ENCODE data around the gene PLCB4. TPM values are rescaled to one million over a fixed set of nuclear protein-coding genes. Genes with fewer than 3 reads are reported as not detected.

PLCB4 gene
- total RNA-seq, 1 experiment from 2014 or later: 10.1 TPM

DNA sequence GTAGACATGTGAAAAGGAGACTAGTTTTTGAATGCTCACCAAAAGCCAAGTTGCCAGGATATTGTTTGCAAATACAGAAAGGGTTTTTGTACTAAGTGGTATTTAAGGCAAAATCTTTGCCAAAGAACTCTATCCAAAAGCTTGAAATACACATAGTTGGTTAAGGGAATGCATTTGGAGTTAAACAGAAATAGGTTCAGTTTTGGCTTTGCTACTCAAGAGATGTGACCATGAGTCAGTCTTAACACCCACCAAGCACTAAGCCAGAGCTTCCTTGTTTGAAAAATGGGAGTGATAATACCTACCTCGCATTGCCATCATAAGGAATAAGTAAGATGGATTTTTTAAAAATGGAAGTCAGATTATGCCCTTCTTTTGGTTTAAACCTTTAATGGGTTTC lies 253.8 kb downstream of the PLCB4 start:
- no peaks in the 10 kb centered on the region for H3K4me1 ChIP-seq (ENCODE audit: insufficient read depth, low read length)
- H3K4me3 Mint-ChIP-seq: no peak overlapping the region
- H3K14ac ChIP-seq (ENCODE audit: insufficient read depth, low read length): no peak overlapping the region
- no peak overlapping the region for H2BK5ac ChIP-seq (ENCODE audit: insufficient read length, low read length)
- H2BK120ac ChIP-seq (ENCODE audit: low read depth, low read length, poor library complexity, severe bottlenecking): no peak overlapping the region
- no peaks in the 10 kb centered on the region for H3K9me3 Mint-ChIP-seq
- H3K27ac ChIP-seq (ENCODE audit: insufficient read length, low read depth, low read length): no peak overlapping the region
- peak overlapping the region in 1 of 3 experiments; percentile 68; a peak in 2 of 7 replicates for H3K27ac Mint-ChIP-seq
- no peak overlapping the region for H2AFZ ChIP-seq (ENCODE audit: low read length)
- H2BK12ac ChIP-seq (ENCODE audit: insufficient read length, low read depth, low read length): no peak overlapping the region
- no peak overlapping the region for H3K9ac ChIP-seq (ENCODE audit: extremely low read depth, insufficient read length, low read length)
- no peak overlapping the region for H3K23ac ChIP-seq (ENCODE audit: insufficient read length, low read depth, low read length)
- H3K36me3 Mint-ChIP-seq (ENCODE audit: insufficient read depth in 1 of 3, low read depth in 3 of 3): no peaks in the 10 kb centered on the region
- no peaks in the 10 kb centered on the region for H3K23me2 ChIP-seq (ENCODE audit: insufficient read length, low read depth, low read length, poor library complexity, severe bottlenecking)
- H4K91ac ChIP-seq (ENCODE audit: insufficient read length, low read depth, low read length): no peak overlapping the region
- WGBS (ENCODE audit: extremely low coverage, insufficient read length, low lambda C conversion rate): no CpG with 5 or more reads among the region's 1 CpG
- no peaks in the 10 kb centered on the region for H3K9me3 ChIP-seq (ENCODE audit: control insufficient read depth, low read depth, low read length)
- no peaks in the 10 kb centered on the region for H4K20me1 ChIP-seq (ENCODE audit: control insufficient read depth, insufficient read depth, insufficient read length)
- no peaks in the 10 kb centered on the region for H3K79me1 ChIP-seq (ENCODE audit: insufficient read depth, low read depth, low read length, poor library complexity, severe bottlenecking)
- peaks cover 6% of the 10 kb centered on the region in 2 experiments; a peak in 3 of 4 replicates for H3K4me1 Mint-ChIP-seq
- H2AK5ac ChIP-seq (ENCODE audit: insufficient read length, low read length): no peak overlapping the region
- H3K18ac ChIP-seq (ENCODE audit: insufficient read length, low read depth, low read length): no peak overlapping the region
- H4K8ac ChIP-seq (replicated peaks; ENCODE audit: insufficient read length, low read depth, low read length): no peak overlapping the region
- H2BK20ac ChIP-seq (ENCODE audit: low read depth, low read length, poor library complexity, severe bottlenecking): no peak overlapping the region
- H3K79me2 ChIP-seq (ENCODE audit: insufficient read depth, low read length): no peaks in the 10 kb centered on the region
- no peak overlapping the region for H3K4me2 ChIP-seq (ENCODE audit: insufficient read depth, insufficient read length, low read length)
- H3K56ac ChIP-seq (ENCODE audit: insufficient read length, low read depth, low read length): no peak overlapping the region
- H3K27me3 ChIP-seq (ENCODE audit: insufficient read depth, low read length): no peaks in the 10 kb centered on the region
- H3T11ph ChIP-seq (ENCODE audit: low read length): no peak overlapping the region
- TF ChIP-seq, protein P1, sequence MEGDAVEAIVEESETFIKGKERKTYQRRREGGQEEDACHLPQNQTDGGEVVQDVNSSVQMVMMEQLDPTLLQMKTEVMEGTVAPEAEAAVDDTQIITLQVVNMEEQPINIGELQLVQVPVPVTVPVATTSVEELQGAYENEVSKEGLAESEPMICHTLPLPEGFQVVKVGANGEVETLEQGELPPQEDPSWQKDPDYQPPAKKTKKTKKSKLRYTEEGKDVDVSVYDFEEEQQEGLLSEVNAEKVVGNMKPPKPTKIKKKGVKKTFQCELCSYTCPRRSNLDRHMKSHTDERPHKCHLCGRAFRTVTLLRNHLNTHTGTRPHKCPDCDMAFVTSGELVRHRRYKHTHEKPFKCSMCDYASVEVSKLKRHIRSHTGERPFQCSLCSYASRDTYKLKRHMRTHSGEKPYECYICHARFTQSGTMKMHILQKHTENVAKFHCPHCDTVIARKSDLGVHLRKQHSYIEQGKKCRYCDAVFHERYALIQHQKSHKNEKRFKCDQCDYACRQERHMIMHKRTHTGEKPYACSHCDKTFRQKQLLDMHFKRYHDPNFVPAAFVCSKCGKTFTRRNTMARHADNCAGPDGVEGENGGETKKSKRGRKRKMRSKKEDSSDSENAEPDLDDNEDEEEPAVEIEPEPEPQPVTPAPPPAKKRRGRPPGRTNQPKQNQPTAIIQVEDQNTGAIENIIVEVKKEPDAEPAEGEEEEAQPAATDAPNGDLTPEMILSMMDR (conservative IDR thresholded peaks at IDR 0.05): no peak
- H2BK15ac ChIP-seq (ENCODE audit: low read depth, low read length): no peak overlapping the region
- DNase-seq: no peak
- no peak overlapping the region for H3K4ac ChIP-seq (ENCODE audit: low read depth, low read length)
- no peaks in the 10 kb centered on the region for H3K27me3 Mint-ChIP-seq (ENCODE audit: low read depth)
- H4K5ac ChIP-seq (ENCODE audit: insufficient read length, low read depth, low read length): no peak overlapping the region
